GM23338 (cell line): ENCODE measurements around the gene ZSCAN23. TPM values are rescaled to one million over a fixed set of nuclear protein-coding genes. Genes with fewer than 3 reads are reported as not detected.

Experiments
- ATAC-seq: fragments of 200-7000 bp; cut with Tn5 transposase; 3 replicates; pipeline ENCODE4 v1.9.1; 2020
- DNase-seq: peaks from one replicate; pipeline ENCODE4 v3.0.0-alpha.2; 2015; ENCODE audit warnings: low spot score
- H2AFZ ChIP-seq: fragments of 200-600 bp; sonication (generic); 2 replicates; pipeline ENCODE4 v1.8.0; 2016; ENCODE audit warnings: antibody characterized with exemption, mild to moderate bottlenecking, moderate library complexity
- H3F3A ChIP-seq: fragments of 200-600 bp; sonication (generic); replicated peaks from 2 replicates; pipeline ENCODE4 v1.8.0; 2017; ENCODE audit warnings: antibody characterized with exemption, mixed run types, low read depth
- H3K27ac ChIP-seq: fragments of 200-600 bp; sonication (generic); 2 replicates; pipeline ENCODE4 v1.6.1; 2016; ENCODE audit warnings: low read depth
- H3K27me3 ChIP-seq: fragments of 200-600 bp; sonication (generic); 2 replicates; pipeline ENCODE4 v1.8.0; 2016; ENCODE audit warnings: mild to moderate bottlenecking, mixed run types, moderate library complexity; ENCODE audit not compliant: insufficient read depth
- H3K36me3 ChIP-seq: fragments of 200-600 bp; sonication (generic); 2 replicates; pipeline ENCODE4 v1.8.0; 2016; ENCODE audit warnings: mild to moderate bottlenecking; ENCODE audit not compliant: insufficient read depth
- H3K4me1 ChIP-seq: fragments of 200-600 bp; sonication (generic); 2 replicates; pipeline ENCODE4 v1.8.0; 2016; ENCODE audit warnings: mild to moderate bottlenecking, moderate library complexity; ENCODE audit not compliant: insufficient read depth
- H3K4me2 ChIP-seq: fragments of 200-600 bp; sonication (generic); 2 replicates; pipeline ENCODE4 v1.7.1; 2017; ENCODE audit warnings: mixed run types
- H3K4me3 ChIP-seq: fragments of 200-600 bp; sonication (generic); 2 replicates; pipeline ENCODE4 v1.6.1; 2016; ENCODE audit warnings: mixed run types
- H3K79me2 ChIP-seq: fragments of 200-600 bp; sonication (generic); replicated peaks from 2 replicates; pipeline ENCODE4 v1.8.0; 2017; ENCODE audit warnings: mild to moderate bottlenecking; ENCODE audit not compliant: insufficient read depth
- H3K9me2 ChIP-seq: fragments of 200-600 bp; sonication (generic); 2 replicates; pipeline ENCODE4 v1.8.0; 2017; ENCODE audit not compliant: insufficient read depth
- H4K20me1 ChIP-seq: fragments of 200-600 bp; sonication (generic); replicated peaks from 2 replicates; pipeline ENCODE4 v1.8.0; 2017; ENCODE audit warnings: mild to moderate bottlenecking; ENCODE audit not compliant: insufficient read depth
- H3K27ac Mint-ChIP-seq: 2 replicates; pipeline ENCODE4 v1.8.0; 2020; ENCODE audit warnings: inconsistent platforms, mild to moderate bottlenecking, moderate library complexity, mixed read lengths
- H3K27me3 Mint-ChIP-seq: 3 replicates; pipeline ENCODE4 v1.8.0; 2022; ENCODE audit warnings: low read depth, mild to moderate bottlenecking, moderate library complexity, mixed read lengths, inconsistent platforms; ENCODE audit not compliant: insufficient read depth, poor library complexity
- H3K36me3 Mint-ChIP-seq: 3 replicates; pipeline ENCODE4 v1.8.0; 2021; ENCODE audit warnings: low read depth, mild to moderate bottlenecking, inconsistent platforms, moderate library complexity, mixed read lengths
- H3K4me1 Mint-ChIP-seq: 3 replicates; pipeline ENCODE4 v1.8.0; 2020; ENCODE audit warnings: mild to moderate bottlenecking, inconsistent platforms, mixed read lengths
- H3K4me3 Mint-ChIP-seq: 3 replicates; pipeline ENCODE4 v1.8.0; 2021; ENCODE audit warnings: moderate library complexity, mild to moderate bottlenecking, inconsistent platforms, mixed read lengths
- H3K9me3 Mint-ChIP-seq: 3 replicates; pipeline ENCODE4 v1.8.0; 2020; ENCODE audit warnings: moderate library complexity, mild to moderate bottlenecking, inconsistent platforms, mixed read lengths
- CREB1 ChIP-seq: fragments of 250-450 bp; sonication (Bioruptor Pico); IDR thresholded peaks from 2 replicates; pipeline ENCODE4 v1.5.0; 2020; ENCODE audit warnings: low read depth, mild to moderate bottlenecking, moderate library complexity
- EZH2 ChIP-seq: fragments of 200-600 bp; sonication (generic); IDR thresholded peaks from one replicate; pipeline ENCODE4 v1.8.0; 2017; ENCODE audit warnings: antibody characterized with exemption, mild to moderate bottlenecking, low read depth; ENCODE audit not compliant: unreplicated experiment
- POLR2AphosphoS5 ChIP-seq: IDR thresholded peaks from 2 replicates; pipeline ENCODE4 v1.6.1; 2016; ENCODE audit warnings: antibody characterized with exemption, low read depth
- REST ChIP-seq: IDR thresholded peaks from one replicate; pipeline ENCODE4 v1.6.1; 2018; ENCODE audit warnings: antibody characterized with exemption; ENCODE audit not compliant: unreplicated experiment
- ZNF331 ChIP-seq: fragments of 250-450 bp; sonication (Bioruptor Pico); IDR thresholded peaks from 2 replicates; pipeline ENCODE4 v1.5.0; 2020; ENCODE audit warnings: low read depth, mild to moderate bottlenecking, moderate library complexity
- ZNF462 ChIP-seq: fragments of 250-450 bp; sonication (Bioruptor Pico); IDR thresholded peaks from 2 replicates; pipeline ENCODE4 v1.5.0; 2020; ENCODE audit warnings: mild to moderate bottlenecking, moderate library complexity
- polyA plus RNA-seq: library from polyadenylated mRNA; unstranded; fragments of >200 nt; fragmentation: Nextera tagmentation; extraction: Ambion mirVana; gene quantifications from 2 replicates; pipeline ENCODE4 v1.2.1, GENCODE V29; 2016
- total RNA-seq: library from RNA; depleted of rRNA; stranded (reverse); fragments of >200 nt; shearing (Covaris generic); gene quantifications from 2 replicates; pipeline ENCODE4 v1.2.3, GENCODE V29; 2014

Gene ZSCAN23
- total and polyA plus RNA-seq, 2 experiments from 2014 or later = 1.9 to 7.8 TPM

GRCh38 chr6:28408076-28408802 is 35.1 kb downstream of the ZSCAN23 start (continued):
- TF ChIP-seq ZNF462 (CRISPR knock-in tag) (no peak), EZH2 (no peak), POLR2AphosphoS5 (no peak), CREB1 (CRISPR knock-in tag) (no peak)

GRCh38 chr6:28407401-28407800 is 35.9 kb downstream of the ZSCAN23 start:
- no peaks in the 10 kb centered on the region for H3F3A ChIP-seq
- Mint-ChIP-seq H3K4me1 (no peaks in the 10 kb centered on the region), H3K9me3 (no peaks in the 10 kb centered on the region), H3K27me3 (peaks cover 6% of the 10 kb centered on the region), H3K4me3 (no peak overlapping the region), H3K27ac (no peak overlapping the region), H3K36me3 (no peaks in the 10 kb centered on the region)
- peaks cover 7% of the 10 kb centered on the region for H3K27me3 ChIP-seq
- no peak for ATAC-seq
- no peaks in the 10 kb centered on the region for H4K20me1 ChIP-seq
- no peak for DNase-seq
- no peak overlapping the region for H2AFZ ChIP-seq
- H3K79me2 ChIP-seq = no peaks in the 10 kb centered on the region
- no peaks in the 10 kb centered on the region for H3K36me3 ChIP-seq
- no peak overlapping the region for H3K4me2 ChIP-seq
- no peak overlapping the region for H3K27ac ChIP-seq
- no peak overlapping the region for H3K4me3 ChIP-seq
- H3K9me2 ChIP-seq = no peaks in the 10 kb centered on the region
- H3K4me1 ChIP-seq = no peaks in the 10 kb centered on the region
- TF ChIP-seq CREB1 (CRISPR knock-in tag) = no peak
- no peak for TF ChIP-seq REST
- no peak for TF ChIP-seq ZNF331 (CRISPR knock-in tag)
